Measurements from ENCODE around the gene PIP5K1A.

DNA sequence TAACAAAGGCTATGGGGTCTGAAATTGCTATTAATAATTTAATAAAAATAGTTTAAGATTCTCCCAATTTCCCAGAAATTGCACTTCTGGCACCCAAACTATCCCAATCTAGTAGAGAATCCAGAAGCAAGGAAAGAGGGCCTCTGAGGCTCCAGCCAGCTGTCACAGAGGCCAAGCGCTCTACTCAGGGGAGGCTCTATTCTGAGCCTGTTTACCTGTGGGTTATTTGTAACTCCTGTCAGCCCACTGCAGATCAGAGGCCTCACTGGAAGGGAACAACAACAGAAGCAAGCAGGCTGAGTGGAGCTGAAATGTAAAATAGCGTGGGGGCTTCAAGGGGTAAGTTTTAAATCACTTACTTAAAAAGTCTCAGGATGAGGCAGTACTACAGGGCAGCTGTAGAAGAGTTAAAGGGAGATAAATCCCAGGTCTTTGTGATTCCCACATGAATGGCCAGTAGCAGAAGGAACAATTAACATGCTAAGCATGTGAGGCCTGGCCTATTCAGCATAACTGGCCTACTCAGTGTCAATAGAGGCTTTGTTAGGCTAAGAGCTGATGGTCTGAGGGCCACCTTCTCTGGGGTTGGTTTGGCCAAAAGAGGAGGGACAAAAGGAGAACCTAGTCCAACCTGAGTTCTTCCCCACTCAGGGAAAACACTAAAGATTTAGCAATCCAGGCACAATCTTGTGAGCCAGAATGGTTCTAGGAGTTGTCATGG is 96.5 kb downstream of the PIP5K1A start:
- TF ChIP-seq SP1 (IDR thresholded peaks at IDR 0.05): no peak
- TF ChIP-seq LEF1 (IDR thresholded peaks at IDR 0.05; ENCODE audit: borderline replicate concordance): no peak
- no peak for TF ChIP-seq ELF4 (IDR thresholded peaks at IDR 0.05)
- TF ChIP-seq, protein P1, sequence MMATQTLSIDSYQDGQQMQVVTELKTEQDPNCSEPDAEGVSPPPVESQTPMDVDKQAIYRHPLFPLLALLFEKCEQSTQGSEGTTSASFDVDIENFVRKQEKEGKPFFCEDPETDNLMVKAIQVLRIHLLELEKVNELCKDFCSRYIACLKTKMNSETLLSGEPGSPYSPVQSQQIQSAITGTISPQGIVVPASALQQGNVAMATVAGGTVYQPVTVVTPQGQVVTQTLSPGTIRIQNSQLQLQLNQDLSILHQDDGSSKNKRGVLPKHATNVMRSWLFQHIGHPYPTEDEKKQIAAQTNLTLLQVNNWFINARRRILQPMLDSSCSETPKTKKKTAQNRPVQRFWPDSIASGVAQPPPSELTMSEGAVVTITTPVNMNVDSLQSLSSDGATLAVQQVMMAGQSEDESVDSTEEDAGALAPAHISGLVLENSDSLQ (IDR thresholded peaks at IDR 0.05): no peak
- TF ChIP-seq SUZ12 (IDR thresholded peaks at IDR 0.05): no peak
- no peak for TF ChIP-seq HDGF (IDR thresholded peaks at IDR 0.05; ENCODE audit: borderline replicate concordance)
- TF ChIP-seq BHLHE40 (IDR thresholded peaks at IDR 0.05; ENCODE audit: borderline replicate concordance): no peak
- no peak for TF ChIP-seq NFRKB (IDR thresholded peaks at IDR 0.05)
- no peak for TF ChIP-seq FOXM1 (IDR thresholded peaks at IDR 0.05; ENCODE audit: borderline replicate concordance)
- no peak for TF ChIP-seq L3MBTL2 (conservative IDR thresholded peaks at IDR 0.05)
- no peak for TF ChIP-seq ZNF384 (IDR thresholded peaks at IDR 0.05)
- no peak for TF ChIP-seq CTBP1 (IDR thresholded peaks at IDR 0.05; ENCODE audit: borderline replicate concordance)
- TF ChIP-seq ARNT (IDR thresholded peaks at IDR 0.05): no peak

Data from HEK293T (cell line).